Measurements from ENCODE around the gene ELMO1.

GRCh38 chr7:37430640-37431039 is 18.0 kb downstream of the ELMO1 start:
- TF ChIP-seq CTCF (optimal IDR thresholded peaks at IDR 0.05 in 1 of 3, IDR thresholded peaks at IDR 0.05 in 1 of 3, conservative IDR thresholded peaks at IDR 0.05 in 1 of 3; ENCODE audit: extremely low read depth in 1 of 3, insufficient read depth in 2 of 3, low read length in 3 of 3) (no peak), EZH2 (IDR thresholded peaks at IDR 0.05; ENCODE audit: low read length) (no peak)

All from keratinocyte (primary cell).